ENCODE results near the gene SAFB2. TPM values are rescaled to one million over a fixed set of nuclear protein-coding genes. Genes with fewer than 3 reads are reported as not detected.

Gene SAFB2
- total RNA-seq, 1 experiment from 2014 or later = 76.1 TPM

- Histone ChIP-seq H4K20me1 (ENCODE audit: control insufficient read depth, insufficient read depth, insufficient read length) (peaks cover 3% of the 10 kb centered on the region), H3K9me3 (ENCODE audit: control insufficient read depth, low read depth, low read length) (no peaks in the 10 kb centered on the region), H2AK5ac (ENCODE audit: insufficient read length, low read length) (no peak overlapping the region), H3T11ph (ENCODE audit: low read length) (no peak overlapping the region), H3K9ac (ENCODE audit: extremely low read depth, insufficient read length, low read length) (no peak overlapping the region), H4K8ac (replicated peaks; ENCODE audit: insufficient read length, low read depth, low read length) (no peak overlapping the region), H2BK15ac (ENCODE audit: low read depth, low read length) (no peak overlapping the region), H4K91ac (ENCODE audit: insufficient read length, low read depth, low read length) (no peak overlapping the region), H3K56ac (ENCODE audit: insufficient read length, low read depth, low read length) (no peak overlapping the region), H3K4ac (ENCODE audit: low read depth, low read length) (no peak overlapping the region), H3K23me2 (ENCODE audit: insufficient read length, low read depth, low read length, poor library complexity, severe bottlenecking) (no peaks in the 10 kb centered on the region), H3K79me1 (ENCODE audit: insufficient read depth, low read depth, low read length, poor library complexity, severe bottlenecking) (no peaks in the 10 kb centered on the region), H3K27me3 (ENCODE audit: insufficient read depth, low read length) (no peaks in the 10 kb centered on the region), H3K79me2 (ENCODE audit: insufficient read depth, low read length) (no peaks in the 10 kb centered on the region), H3K14ac (ENCODE audit: insufficient read depth, low read length) (no peak overlapping the region), H4K5ac (ENCODE audit: insufficient read length, low read depth, low read length) (no peak overlapping the region), H3K27ac (ENCODE audit: insufficient read length, low read depth, low read length) (no peak overlapping the region), H3K18ac (ENCODE audit: insufficient read length, low read depth, low read length) (no peak overlapping the region), H2BK12ac (ENCODE audit: insufficient read length, low read depth, low read length) (no peak overlapping the region), H2BK20ac (ENCODE audit: low read depth, low read length, poor library complexity, severe bottlenecking) (no peak overlapping the region), H3K4me2 (ENCODE audit: insufficient read depth, insufficient read length, low read length) (no peak overlapping the region), H2BK120ac (ENCODE audit: low read depth, low read length, poor library complexity, severe bottlenecking) (no peak overlapping the region), H3K4me1 (ENCODE audit: insufficient read depth, low read length) (no peaks in the 10 kb centered on the region; the same call in 1 of the 2 replicates), H3K23ac (ENCODE audit: insufficient read length, low read depth, low read length) (no peak overlapping the region), H2BK5ac (ENCODE audit: insufficient read length, low read length) (no peak overlapping the region), H2AFZ (ENCODE audit: low read length) (no peak overlapping the region)
- Mint-ChIP-seq H3K27me3 (ENCODE audit: low read depth) (peaks cover 28% of the 10 kb centered on the region), H3K9me3 (no peaks in the 10 kb centered on the region; a peak in 2 of 5 replicates), H3K27ac (no peak overlapping the region), H3K36me3 (ENCODE audit: insufficient read depth in 1 of 3, low read depth in 3 of 3) (no peaks in the 10 kb centered on the region), H3K4me1 (peaks cover 11 to 33% of the 10 kb centered on the region in 2 experiments; a peak in 3 of 4 replicates), H3K4me3 (no peak overlapping the region; a peak in 1 of 5 replicates)
- no CpG with 5 or more reads among the region's 5 CpGs for WGBS (ENCODE audit: extremely low coverage, insufficient read length, low lambda C conversion rate)
- no peak for DNase-seq
- no peak for TF ChIP-seq CTCF (conservative IDR thresholded peaks at IDR 0.05)
Measured at GRCh38 chr19:5554828-5555227, 67.7 kb downstream of the SAFB2 start.
